Measurements from ENCODE around the gene CELA3A.

GRCh38 chr1:22051607-22052114 lies 50.2 kb downstream of the CELA3A start:
- TF ChIP-seq CTCF (conservative IDR thresholded peaks at IDR 0.05 in 1 of 2, IDR thresholded peaks at IDR 0.05 in 1 of 2; ENCODE audit: extremely low read depth in 1 of 2, insufficient read depth in 1 of 2, low read depth in 1 of 2, low read length in 2 of 2) (no peak), EZH2 (IDR thresholded peaks at IDR 0.05; ENCODE audit: borderline replicate concordance, low read length) (no peak)
